HEK293 (cell line): ENCODE results near the gene NRP2.

Source experiments
- CTCF ChIA-PET: fragments of 350-600 bp; formaldehyde crosslinking; extraction: SDS; loops from one replicate; lab custom pipeline; 2021; ENCODE audit warnings: antibody characterized with exemption; lab: Yijun Ruan, JAX
- POLR2A ChIA-PET: fragments of 300-600 bp; formaldehyde crosslinking; extraction: SDS; loops from one replicate; lab custom pipeline; 2020; ENCODE audit warnings: antibody characterized with exemption, inconsistent platforms; lab: Yijun Ruan, JAX
- H3K27ac ChIP-seq: fragments of 200-500 bp; sonication (Bioruptor generic); 2 replicates; pipeline ENCODE4 v1.5.1; 2014; ENCODE audit warnings: low read depth, low read length, control low read depth, inconsistent platforms; ENCODE audit errors: extremely low read depth
- H3K36me3 ChIP-seq, 2 experiments: fragments of 200-500 bp in 1 of 2; sonication (Bioruptor generic) in 1 of 2; 1 replicate in 1 of 2; 2 replicates in 1 of 2; pipeline ENCODE4 v1.5.1; 2014 to 2017; ENCODE audit warnings: inconsistent platforms in 2 of 2, low read length in 2 of 2; ENCODE audit not compliant: control insufficient read depth in 2 of 2, insufficient read depth in 1 of 2
- H3K4me1 ChIP-seq: fragments of 200-500 bp; sonication (Bioruptor generic); 2 replicates; pipeline ENCODE4 v1.5.1; 2014; ENCODE audit warnings: mild to moderate bottlenecking, low read length, inconsistent platforms; ENCODE audit not compliant: control insufficient read depth, insufficient read depth
- H3K4me3 ChIP-seq: 2 replicates; pipeline ENCODE4 v1.5.1; 2011; ENCODE audit warnings: low read depth, mild to moderate bottlenecking, control low read depth, low read length, moderate library complexity
- H3K9me3 ChIP-seq: fragments of 200-500 bp; sonication (Bioruptor generic); 2 replicates; pipeline ENCODE4 v1.5.1; 2014; ENCODE audit warnings: low read depth, low read length, inconsistent platforms; ENCODE audit not compliant: control insufficient read depth, insufficient read depth
- GFI1B ChIP-seq: fragments of 450-650 bp; formaldehyde crosslinking; IDR thresholded peaks from 2 replicates; pipeline ENCODE4 v1.5.1; 2016; ENCODE audit warnings: missing biosample characterization, missing genetic modification characterization
- KLF16 ChIP-seq: fragments of 450-650 bp; formaldehyde crosslinking; IDR thresholded peaks from 2 replicates; pipeline ENCODE4 v1.5.1; 2017; ENCODE audit warnings: missing biosample characterization, missing genetic modification characterization
- OSR2 ChIP-seq: fragments of 450-650 bp; formaldehyde crosslinking; IDR thresholded peaks from 2 replicates; pipeline ENCODE4 v1.5.1; 2016; ENCODE audit warnings: missing biosample characterization, missing genetic modification characterization
- ZNF140 ChIP-seq: fragments of 450-650 bp; formaldehyde crosslinking; IDR thresholded peaks from 2 replicates; pipeline ENCODE4 v1.5.1; 2016; ENCODE audit warnings: missing biosample characterization, missing genetic modification characterization
- ZNF169 ChIP-seq: fragments of 450-650 bp; formaldehyde crosslinking; IDR thresholded peaks from 2 replicates; pipeline ENCODE4 v1.5.1; 2016; ENCODE audit warnings: missing biosample characterization, missing genetic modification characterization
- ZNF202 ChIP-seq: fragments of 450-650 bp; formaldehyde crosslinking; IDR thresholded peaks from 2 replicates; pipeline ENCODE4 v1.5.1; 2016; ENCODE audit warnings: missing biosample characterization, missing genetic modification characterization, borderline replicate concordance
- ZNF530 ChIP-seq: fragments of 450-650 bp; formaldehyde crosslinking; IDR thresholded peaks from 2 replicates; pipeline ENCODE4 v1.5.1; 2016; ENCODE audit warnings: low read depth, missing biosample characterization, missing genetic modification characterization
- ZNF544 ChIP-seq: fragments of 450-650 bp; formaldehyde crosslinking; IDR thresholded peaks from 2 replicates; pipeline ENCODE4 v1.5.0; 2017; ENCODE audit warnings: missing biosample characterization, missing genetic modification characterization
- TF ChIP-seq, protein P1 (sequence below): fragments of 450-650 bp; formaldehyde crosslinking; IDR thresholded peaks from 2 replicates; pipeline ENCODE4 v1.5.1; 2016; ENCODE audit warnings: missing biosample characterization, missing genetic modification characterization
- TF ChIP-seq, protein P2 (sequence below): fragments of 450-650 bp; formaldehyde crosslinking; IDR thresholded peaks from 2 replicates; pipeline ENCODE4; 2016; ENCODE audit warnings: missing biosample characterization, missing genetic modification characterization
- TF ChIP-seq, protein P3 (sequence below): fragments of 450-650 bp; IDR thresholded peaks from 2 replicates; pipeline ENCODE4 v1.5.1; 2018; ENCODE audit warnings: missing biosample characterization, mild to moderate bottlenecking, missing genetic modification characterization
- TF ChIP-seq, protein P4 (sequence below): fragments of 450-650 bp; formaldehyde crosslinking; IDR thresholded peaks from 2 replicates; pipeline ENCODE4 v1.5.1; 2016; ENCODE audit warnings: missing biosample characterization, missing genetic modification characterization, borderline replicate concordance
- TF ChIP-seq, protein P5 (sequence below): fragments of 450-650 bp; formaldehyde crosslinking; IDR thresholded peaks from 2 replicates; pipeline ENCODE4 v1.5.1; 2016; ENCODE audit warnings: missing biosample characterization, missing genetic modification characterization, low read depth

Gene NRP2

DNA sequence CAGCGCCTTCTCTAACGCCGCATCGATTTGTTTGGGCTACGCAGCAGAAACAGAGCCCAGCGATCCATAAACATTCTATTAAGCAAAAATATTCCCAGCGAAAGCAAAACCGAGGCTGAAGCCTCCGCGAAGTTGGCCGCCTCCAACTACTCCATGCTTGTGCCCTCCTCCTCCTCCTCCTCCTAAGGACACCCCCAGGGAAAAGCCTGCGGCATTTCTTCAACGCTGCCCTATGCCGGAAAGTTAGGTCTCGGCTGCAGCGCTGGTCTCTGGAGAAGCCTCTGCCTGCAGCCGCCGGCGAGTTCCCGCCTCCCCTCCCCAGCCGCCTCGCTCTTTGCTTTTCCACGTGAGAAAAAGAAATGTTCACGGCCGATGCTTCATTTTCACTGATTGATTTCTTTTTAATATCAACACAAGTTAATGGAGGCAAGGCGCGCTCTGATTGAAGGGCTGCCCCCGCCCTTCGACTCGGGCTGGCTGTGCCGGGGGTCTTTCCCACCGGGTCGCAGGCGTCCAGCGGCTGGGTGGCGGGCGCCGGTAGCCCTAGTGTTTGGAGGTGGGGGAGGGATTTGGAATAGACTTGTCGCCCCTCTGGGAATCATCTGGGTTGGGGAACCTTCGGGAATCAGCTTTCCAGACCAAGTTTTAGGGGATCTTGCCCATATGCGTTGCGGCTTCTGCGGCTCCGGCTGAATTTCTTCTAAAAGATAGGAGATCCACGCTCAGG lies 3.9 kb downstream of the NRP2 start:
- H3K4me1 ChIP-seq = peaks cover 16% of the 10 kb centered on the region
- peak overlapping the region; percentile 41; the same call in 1 of the 2 replicates for H3K4me3 ChIP-seq
- POLR2A ChIA-PET = no interaction called here
- H3K36me3 ChIP-seq = no peaks in the 10 kb centered on the region
- CTCF ChIA-PET = interaction anchor here (0.6 to 0.7 kb wide), 2 partner anchors 15 to 418 kb away, joined by 3 to 4 read pairs; no protein-coding TSS in a partner anchor
- no peak overlapping the region for H3K27ac ChIP-seq
- TF ChIP-seq OSR2 (tag by site-specific recombination) (no peak), GFI1B (no peak), ZNF140 (tag by site-specific recombination) (no peak), ZNF530 (no peak), ZNF544 (no peak), ZNF169 (tag by site-specific recombination) (no peak), ZNF202 (tag by site-specific recombination) (no peak), KLF16 (no peak)
- TF ChIP-seq, protein P1, sequence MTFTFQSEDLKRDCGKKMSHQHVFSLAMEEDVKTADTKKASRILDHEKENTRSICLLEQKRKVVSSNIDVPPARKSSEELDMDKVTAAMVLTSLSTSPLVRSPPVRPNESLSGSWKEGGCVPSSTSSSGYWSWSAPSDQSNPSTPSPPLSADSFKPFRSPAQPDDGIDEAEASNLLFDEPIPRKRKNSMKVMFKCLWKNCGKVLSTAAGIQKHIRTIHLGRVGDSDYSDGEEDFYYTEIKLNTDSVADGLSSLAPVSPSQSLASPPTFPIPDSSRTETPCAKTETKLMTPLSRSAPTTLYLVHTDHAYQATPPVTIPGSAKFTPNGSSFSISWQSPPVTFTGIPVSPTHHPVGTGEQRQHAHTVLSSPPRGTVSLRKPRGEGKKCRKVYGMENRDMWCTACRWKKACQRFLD (tag by site-specific recombination) = no peak
- TF ChIP-seq, protein P2, sequence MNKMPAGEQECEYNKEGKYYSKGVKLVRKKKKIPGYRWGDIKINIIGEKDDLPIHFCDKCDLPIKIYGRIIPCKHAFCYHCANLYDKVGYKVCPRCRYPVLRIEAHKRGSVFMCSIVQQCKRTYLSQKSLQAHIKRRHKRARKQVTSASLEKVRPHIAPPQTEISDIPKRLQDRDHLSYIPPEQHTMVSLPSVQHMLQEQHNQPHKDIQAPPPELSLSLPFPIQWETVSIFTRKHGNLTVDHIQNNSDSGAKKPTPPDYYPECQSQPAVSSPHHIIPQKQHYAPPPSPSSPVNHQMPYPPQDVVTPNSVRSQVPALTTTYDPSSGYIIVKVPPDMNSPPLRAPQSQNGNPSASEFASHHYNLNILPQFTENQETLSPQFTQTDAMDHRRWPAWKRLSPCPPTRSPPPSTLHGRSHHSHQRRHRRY (tag by site-specific recombination) = no peak
- TF ChIP-seq, protein P3, sequence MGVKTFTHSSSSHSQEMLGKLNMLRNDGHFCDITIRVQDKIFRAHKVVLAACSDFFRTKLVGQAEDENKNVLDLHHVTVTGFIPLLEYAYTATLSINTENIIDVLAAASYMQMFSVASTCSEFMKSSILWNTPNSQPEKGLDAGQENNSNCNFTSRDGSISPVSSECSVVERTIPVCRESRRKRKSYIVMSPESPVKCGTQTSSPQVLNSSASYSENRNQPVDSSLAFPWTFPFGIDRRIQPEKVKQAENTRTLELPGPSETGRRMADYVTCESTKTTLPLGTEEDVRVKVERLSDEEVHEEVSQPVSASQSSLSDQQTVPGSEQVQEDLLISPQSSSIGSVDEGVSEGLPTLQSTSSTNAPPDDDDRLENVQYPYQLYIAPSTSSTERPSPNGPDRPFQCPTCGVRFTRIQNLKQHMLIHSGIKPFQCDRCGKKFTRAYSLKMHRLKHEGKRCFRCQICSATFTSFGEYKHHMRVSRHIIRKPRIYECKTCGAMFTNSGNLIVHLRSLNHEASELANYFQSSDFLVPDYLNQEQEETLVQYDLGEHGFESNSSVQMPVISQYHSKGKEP = no peak
- H3K9me3 ChIP-seq = no peaks in the 10 kb centered on the region

DNA sequence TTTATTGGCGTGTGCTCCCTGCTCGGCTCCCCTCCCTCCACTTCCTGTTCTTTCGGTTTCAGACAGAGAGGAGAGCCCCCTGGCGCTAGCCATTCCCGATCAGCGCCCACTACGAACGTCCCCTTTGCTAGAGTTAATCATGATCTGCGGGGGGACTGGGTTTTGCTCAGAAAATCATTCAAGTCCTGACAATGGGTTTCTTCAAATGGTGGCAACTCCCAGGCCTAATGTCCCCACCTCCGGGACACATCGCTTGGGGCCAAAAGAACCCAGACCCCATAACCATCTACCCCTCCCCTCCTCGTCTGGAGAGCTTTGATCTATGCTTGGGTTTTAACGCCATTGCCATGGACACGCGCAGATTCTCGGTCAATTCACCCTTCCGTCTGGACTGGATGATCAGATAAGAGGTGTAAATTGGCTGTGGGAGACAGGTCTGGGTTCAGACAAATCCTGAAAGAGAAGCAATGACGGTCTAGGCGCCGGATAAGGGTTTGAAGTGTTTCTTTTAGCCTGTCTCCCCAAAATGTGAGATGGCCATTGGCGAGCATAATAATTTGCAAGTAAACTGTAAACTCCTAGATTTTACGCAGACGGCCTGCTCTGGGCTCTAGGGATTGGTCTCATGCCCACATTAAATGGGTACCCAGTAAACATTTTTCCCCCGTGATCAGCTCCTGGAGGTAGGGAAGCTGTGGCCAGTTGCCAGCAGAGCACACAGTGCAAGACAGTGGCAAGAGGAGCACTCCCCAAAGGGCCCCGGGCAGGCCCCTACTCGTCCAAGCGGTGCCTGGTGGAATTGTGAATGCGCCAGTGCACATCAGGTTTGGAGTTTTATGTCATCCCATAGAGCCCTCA lies 4.7 kb downstream of the NRP2 start:
- H3K36me3 ChIP-seq = no peaks in the 10 kb centered on the region
- H3K4me3 ChIP-seq = no peak overlapping the region
- ChIA-PET POLR2A (no interaction called here), CTCF (interaction anchor here (0.6 to 1.4 kb wide), 3 partner anchors 7 to 95 kb away, joined by 3 to 4 read pairs (median 3); no protein-coding TSS in a partner anchor)
- no peaks in the 10 kb centered on the region for H3K9me3 ChIP-seq
- TF ChIP-seq, protein P4, sequence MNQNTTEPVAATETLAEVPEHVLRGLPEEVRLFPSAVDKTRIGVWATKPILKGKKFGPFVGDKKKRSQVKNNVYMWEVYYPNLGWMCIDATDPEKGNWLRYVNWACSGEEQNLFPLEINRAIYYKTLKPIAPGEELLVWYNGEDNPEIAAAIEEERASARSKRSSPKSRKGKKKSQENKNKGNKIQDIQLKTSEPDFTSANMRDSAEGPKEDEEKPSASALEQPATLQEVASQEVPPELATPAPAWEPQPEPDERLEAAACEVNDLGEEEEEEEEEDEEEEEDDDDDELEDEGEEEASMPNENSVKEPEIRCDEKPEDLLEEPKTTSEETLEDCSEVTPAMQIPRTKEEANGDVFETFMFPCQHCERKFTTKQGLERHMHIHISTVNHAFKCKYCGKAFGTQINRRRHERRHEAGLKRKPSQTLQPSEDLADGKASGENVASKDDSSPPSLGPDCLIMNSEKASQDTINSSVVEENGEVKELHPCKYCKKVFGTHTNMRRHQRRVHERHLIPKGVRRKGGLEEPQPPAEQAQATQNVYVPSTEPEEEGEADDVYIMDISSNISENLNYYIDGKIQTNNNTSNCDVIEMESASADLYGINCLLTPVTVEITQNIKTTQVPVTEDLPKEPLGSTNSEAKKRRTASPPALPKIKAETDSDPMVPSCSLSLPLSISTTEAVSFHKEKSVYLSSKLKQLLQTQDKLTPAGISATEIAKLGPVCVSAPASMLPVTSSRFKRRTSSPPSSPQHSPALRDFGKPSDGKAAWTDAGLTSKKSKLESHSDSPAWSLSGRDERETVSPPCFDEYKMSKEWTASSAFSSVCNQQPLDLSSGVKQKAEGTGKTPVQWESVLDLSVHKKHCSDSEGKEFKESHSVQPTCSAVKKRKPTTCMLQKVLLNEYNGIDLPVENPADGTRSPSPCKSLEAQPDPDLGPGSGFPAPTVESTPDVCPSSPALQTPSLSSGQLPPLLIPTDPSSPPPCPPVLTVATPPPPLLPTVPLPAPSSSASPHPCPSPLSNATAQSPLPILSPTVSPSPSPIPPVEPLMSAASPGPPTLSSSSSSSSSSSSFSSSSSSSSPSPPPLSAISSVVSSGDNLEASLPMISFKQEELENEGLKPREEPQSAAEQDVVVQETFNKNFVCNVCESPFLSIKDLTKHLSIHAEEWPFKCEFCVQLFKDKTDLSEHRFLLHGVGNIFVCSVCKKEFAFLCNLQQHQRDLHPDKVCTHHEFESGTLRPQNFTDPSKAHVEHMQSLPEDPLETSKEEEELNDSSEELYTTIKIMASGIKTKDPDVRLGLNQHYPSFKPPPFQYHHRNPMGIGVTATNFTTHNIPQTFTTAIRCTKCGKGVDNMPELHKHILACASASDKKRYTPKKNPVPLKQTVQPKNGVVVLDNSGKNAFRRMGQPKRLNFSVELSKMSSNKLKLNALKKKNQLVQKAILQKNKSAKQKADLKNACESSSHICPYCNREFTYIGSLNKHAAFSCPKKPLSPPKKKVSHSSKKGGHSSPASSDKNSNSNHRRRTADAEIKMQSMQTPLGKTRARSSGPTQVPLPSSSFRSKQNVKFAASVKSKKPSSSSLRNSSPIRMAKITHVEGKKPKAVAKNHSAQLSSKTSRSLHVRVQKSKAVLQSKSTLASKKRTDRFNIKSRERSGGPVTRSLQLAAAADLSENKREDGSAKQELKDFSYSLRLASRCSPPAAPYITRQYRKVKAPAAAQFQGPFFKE (tag by site-specific recombination) = no peak
- TF ChIP-seq OSR2 (tag by site-specific recombination) = peak; percentile 73
- TF ChIP-seq, protein P5, sequence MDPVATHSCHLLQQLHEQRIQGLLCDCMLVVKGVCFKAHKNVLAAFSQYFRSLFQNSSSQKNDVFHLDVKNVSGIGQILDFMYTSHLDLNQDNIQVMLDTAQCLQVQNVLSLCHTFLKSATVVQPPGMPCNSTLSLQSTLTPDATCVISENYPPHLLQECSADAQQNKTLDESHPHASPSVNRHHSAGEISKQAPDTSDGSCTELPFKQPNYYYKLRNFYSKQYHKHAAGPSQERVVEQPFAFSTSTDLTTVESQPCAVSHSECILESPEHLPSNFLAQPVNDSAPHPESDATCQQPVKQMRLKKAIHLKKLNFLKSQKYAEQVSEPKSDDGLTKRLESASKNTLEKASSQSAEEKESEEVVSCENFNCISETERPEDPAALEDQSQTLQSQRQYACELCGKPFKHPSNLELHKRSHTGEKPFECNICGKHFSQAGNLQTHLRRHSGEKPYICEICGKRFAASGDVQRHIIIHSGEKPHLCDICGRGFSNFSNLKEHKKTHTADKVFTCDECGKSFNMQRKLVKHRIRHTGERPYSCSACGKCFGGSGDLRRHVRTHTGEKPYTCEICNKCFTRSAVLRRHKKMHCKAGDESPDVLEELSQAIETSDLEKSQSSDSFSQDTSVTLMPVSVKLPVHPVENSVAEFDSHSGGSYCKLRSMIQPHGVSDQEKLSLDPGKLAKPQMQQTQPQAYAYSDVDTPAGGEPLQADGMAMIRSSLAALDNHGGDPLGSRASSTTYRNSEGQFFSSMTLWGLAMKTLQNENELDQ (tag by site-specific recombination) = no peak
- no peak overlapping the region for H3K27ac ChIP-seq
- H3K4me1 ChIP-seq = peaks cover 11% of the 10 kb centered on the region
